GM06990 (cell line): ENCODE measurements around the gene LAMP2.
"Not testable (repeated sequence)": the region's sequence is repeated elsewhere in the genome, so short reads cannot be mapped to it uniquely, and the experiment has no call there.

Source experiments
- DNase-seq: peaks from one replicate; pipeline ENCODE4 v3.0.0-alpha.2; 2011; ENCODE audit not compliant: insufficient read length; ENCODE audit errors: extremely low read depth
- H3K27me3 ChIP-seq: replicated peaks from 2 replicates; pipeline ENCODE4 v1.6.0; 2011; ENCODE audit warnings: low read length; ENCODE audit not compliant: control insufficient read depth, insufficient read depth
- H3K36me3 ChIP-seq: 2 replicates; pipeline ENCODE4 v1.5.1; 2011; ENCODE audit warnings: low read length; ENCODE audit not compliant: control insufficient read depth, insufficient read depth
- H3K4me3 ChIP-seq: replicated peaks from 2 replicates; pipeline ENCODE4 v1.5.1; 2011; ENCODE audit warnings: low read depth, mild to moderate bottlenecking, control low read depth, low read length
- CTCF ChIP-seq: IDR thresholded peaks from 2 replicates; pipeline ENCODE4 v1.5.1; 2011; ENCODE audit warnings: low read length, control low read depth, mild to moderate bottlenecking, inconsistent platforms; ENCODE audit not compliant: insufficient read depth, poor library complexity, severe bottlenecking

The LAMP2 gene

GRCh38 chrX:120499301-120500072 is 30.4 kb upstream of the LAMP2 start:
- H3K27me3 ChIP-seq: no peaks in the 10 kb centered on the region
- no peak for DNase-seq
- TF ChIP-seq CTCF: no peak
- no peak overlapping the region for H3K4me3 ChIP-seq
- H3K36me3 ChIP-seq: no peaks in the 10 kb centered on the region

- not testable (repeated sequence) for H3K4me3 ChIP-seq, H3K27me3 ChIP-seq, H3K36me3 ChIP-seq, DNase-seq
Measured at GRCh38 chrX:120490119-120490518, 21.0 kb upstream of the LAMP2 start.

- TF ChIP-seq CTCF: no peak
- no peak overlapping the region for H3K4me3 ChIP-seq
- no peak for DNase-seq
- no peaks in the 10 kb centered on the region for H3K36me3 ChIP-seq
- no peaks in the 10 kb centered on the region for H3K27me3 ChIP-seq
Measured at GRCh38 chrX:120486786-120487185, 17.7 kb upstream of the LAMP2 start.

- TF ChIP-seq CTCF: peak; percentile 47
- DNase-seq: peak; percentile 75
- no peaks in the 10 kb centered on the region for H3K36me3 ChIP-seq
- peak overlapping the region; percentile 51 for H3K4me3 ChIP-seq
- no peaks in the 10 kb centered on the region for H3K27me3 ChIP-seq
Measured at GRCh38 chrX:120485638-120486520, 16.8 kb upstream of the LAMP2 start.

- Histone ChIP-seq H3K4me3 (peak overlapping the region; percentile 51; the same call in 1 of the 2 replicates), H3K36me3 (no peaks in the 10 kb centered on the region), H3K27me3 (no peaks in the 10 kb centered on the region)
- TF ChIP-seq CTCF: no peak
- no peak for DNase-seq
Measured at GRCh38 chrX:120485315-120485637, 16.2 kb upstream of the LAMP2 start.

GRCh38 chrX:120477453-120477852 is 8.4 kb upstream of the LAMP2 start:
- no peak overlapping the region for H3K4me3 ChIP-seq
- H3K27me3 ChIP-seq: no peaks in the 10 kb centered on the region
- no peaks in the 10 kb centered on the region for H3K36me3 ChIP-seq
- TF ChIP-seq CTCF: no peak
- DNase-seq: no peak
